Measurements from ENCODE around the gene CARD8.
A peak's percentile ranks its signal among the peaks of the same experiment; 100 is the strongest.

CARD8 gene

GRCh38 chr19:48255376-48256303 is at the start of gene CARD8:
CARD8 (minus strand) TSS chr19:48255912; CDS start chr19:48241020, 14,892 bp downstream.
- no peak for TF ChIP-seq CTCF (IDR thresholded peaks at IDR 0.05; ENCODE audit: low read depth, low read length, missing control alignments)
- peak within 1 kb of the TSS; percentile 61 for H3K4me3 ChIP-seq (ENCODE audit: low read depth, low read length)
- DNase-seq (ENCODE audit: low read depth): peak; percentile 93

- DNase-seq (ENCODE audit: low read depth): no peak
- no peak for TF ChIP-seq CTCF (IDR thresholded peaks at IDR 0.05; ENCODE audit: low read depth, low read length, missing control alignments)
- H3K4me3 ChIP-seq (ENCODE audit: low read depth, low read length): no peak overlapping the region
Measured at GRCh38 chr19:48303866-48304265, 48.2 kb upstream of the CARD8 start.

GRCh38 chr19:48303367-48303766 is 47.7 kb upstream of the CARD8 start:
- no peak for DNase-seq (ENCODE audit: low read depth)
- TF ChIP-seq CTCF (IDR thresholded peaks at IDR 0.05; ENCODE audit: low read depth, low read length, missing control alignments): no peak
- no peak overlapping the region for H3K4me3 ChIP-seq (ENCODE audit: low read depth, low read length)

- TF ChIP-seq CTCF (IDR thresholded peaks at IDR 0.05; ENCODE audit: low read depth, low read length, missing control alignments): no peak
- H3K4me3 ChIP-seq (ENCODE audit: low read depth, low read length): no peak overlapping the region
- DNase-seq (ENCODE audit: low read depth): no peak
Measured at GRCh38 chr19:48302600-48302959, 46.9 kb upstream of the CARD8 start.

- no peak for DNase-seq (ENCODE audit: low read depth)
- no peak for TF ChIP-seq CTCF (IDR thresholded peaks at IDR 0.05; ENCODE audit: low read depth, low read length, missing control alignments)
- no peak overlapping the region for H3K4me3 ChIP-seq (ENCODE audit: low read depth, low read length)
Measured at GRCh38 chr19:48301886-48302599, 46.3 kb upstream of the CARD8 start.

- TF ChIP-seq CTCF (IDR thresholded peaks at IDR 0.05; ENCODE audit: low read depth, low read length, missing control alignments): no peak
- DNase-seq (ENCODE audit: low read depth): no peak
- H3K4me3 ChIP-seq (ENCODE audit: low read depth, low read length): no peak overlapping the region
Measured at GRCh38 chr19:48297975-48298374, 42.3 kb upstream of the CARD8 start.
